Activated T-cell treated with anti-CD3 and anti-CD28 coated beads, Interleukin-2, amount 50 U/mL, for 48 hours (primary cell): ENCODE measurements around the gene COQ4.
"Not testable (repeated sequence)": the region's sequence is repeated elsewhere in the genome, so short reads cannot be mapped to it uniquely, and the experiment has no call there.

Experiments used
- DNase-seq, 2 experiments: peaks; one replicate each; pipeline ENCODE4 v3.0.0-alpha.2; 2020

The COQ4 gene

GRCh38 chr9:128304136-128304970, 18.3 kb upstream of the COQ4 start:
- DNase-seq: no peak

DNA sequence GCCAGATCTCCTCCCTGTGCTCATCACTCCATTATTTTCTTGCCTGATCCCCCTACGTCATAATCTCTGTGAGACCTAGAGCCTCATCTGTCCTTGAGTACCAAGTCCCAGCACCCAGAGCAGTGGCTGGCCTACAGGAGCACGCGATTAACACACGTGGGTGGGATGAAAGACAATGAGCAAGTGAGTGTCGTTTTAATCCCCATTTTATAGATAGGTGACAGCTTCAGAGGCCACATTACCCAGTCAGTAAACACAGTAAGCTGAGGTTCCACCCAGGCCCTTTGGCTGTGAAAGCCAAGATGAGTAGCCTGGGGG, 17.7 kb upstream of the COQ4 start:
- DNase-seq: no peak

DNA sequence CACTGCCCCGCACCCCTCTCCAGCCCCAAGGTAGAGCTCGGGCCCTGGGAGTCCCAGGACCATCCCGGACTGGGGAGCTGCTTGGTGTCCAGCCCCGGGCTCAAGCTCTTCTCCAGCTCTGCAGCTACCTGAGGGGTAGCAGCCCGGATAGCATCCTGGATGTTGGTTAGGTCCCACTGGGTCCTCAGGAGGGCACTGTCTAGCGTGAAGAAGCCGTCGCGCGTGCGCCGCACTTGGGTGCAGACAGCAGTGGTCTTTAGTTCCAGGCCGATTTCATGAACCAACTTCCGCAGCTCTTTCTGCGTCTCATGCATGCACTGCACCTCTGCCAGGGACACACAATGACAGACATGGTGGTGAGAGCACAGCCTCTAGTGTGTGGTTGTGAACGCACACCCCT, 13.1 kb upstream of the COQ4 start:
- DNase-seq: no peak

- no peak for DNase-seq
Measured at GRCh38 chr9:128310461-128310860, 12.2 kb upstream of the COQ4 start.

- no peak for DNase-seq
Measured at GRCh38 chr9:128314697-128315096, 7.9 kb upstream of the COQ4 start.

GRCh38 chr9:128316421-128316820, 6.2 kb upstream of the COQ4 start:
- no peak for DNase-seq

- no peak for DNase-seq
Measured at GRCh38 chr9:128317629-128318028, 5.0 kb upstream of the COQ4 start.

GRCh38 chr9:128321343-128321742, 1.3 kb upstream of the COQ4 start:
- DNase-seq: no peak

DNA sequence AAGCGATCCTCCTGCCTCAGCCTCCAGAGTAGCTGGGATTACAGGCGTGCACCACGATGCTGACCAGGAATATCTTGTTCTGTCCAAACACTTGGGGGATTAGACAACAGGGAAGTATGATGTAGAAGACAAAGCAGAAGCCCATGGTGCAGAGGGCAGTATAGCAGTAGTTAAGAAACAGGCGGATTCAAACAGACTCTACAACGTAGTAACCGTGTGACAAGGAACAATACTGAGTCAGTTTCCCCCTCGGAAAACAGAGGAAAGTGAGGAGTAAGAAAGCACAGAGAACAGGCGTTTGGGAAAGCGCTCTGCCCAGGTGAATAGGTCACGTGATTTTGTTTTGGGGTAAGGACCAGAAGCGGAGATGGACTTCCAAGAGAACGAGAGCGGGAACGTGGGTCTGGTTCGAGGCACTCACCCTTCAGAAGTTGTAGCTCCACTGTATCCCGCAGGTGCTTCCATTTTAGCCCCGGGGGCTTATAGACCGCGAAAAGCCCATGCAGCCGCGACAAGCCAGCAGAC, 698 bp upstream of the COQ4 start:
- no peak for DNase-seq

- DNase-seq: no peak
Measured at GRCh38 chr9:128323212-128323730, 632 bp downstream of the COQ4 start.

DNA sequence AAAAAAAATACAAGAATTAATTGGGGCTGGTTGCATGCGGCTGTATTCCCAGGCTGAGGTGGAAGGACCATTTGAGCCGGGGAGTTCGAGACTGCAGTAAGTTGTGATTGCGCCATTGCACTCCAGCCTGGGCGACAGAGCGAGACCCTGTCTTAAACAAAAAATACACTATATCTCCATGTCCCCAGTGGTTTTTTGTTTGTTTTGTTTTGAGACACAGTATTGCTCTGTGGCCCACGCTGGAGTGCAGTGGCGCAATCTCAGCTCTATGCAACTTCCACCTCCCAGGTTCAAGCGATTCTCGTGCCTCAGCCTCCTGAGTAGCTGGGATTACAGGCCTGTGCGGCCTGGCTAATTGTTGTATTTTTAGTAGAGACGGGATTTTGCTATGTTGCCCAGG, 1.2 kb downstream of the COQ4 start:
- DNase-seq: no peak

DNA sequence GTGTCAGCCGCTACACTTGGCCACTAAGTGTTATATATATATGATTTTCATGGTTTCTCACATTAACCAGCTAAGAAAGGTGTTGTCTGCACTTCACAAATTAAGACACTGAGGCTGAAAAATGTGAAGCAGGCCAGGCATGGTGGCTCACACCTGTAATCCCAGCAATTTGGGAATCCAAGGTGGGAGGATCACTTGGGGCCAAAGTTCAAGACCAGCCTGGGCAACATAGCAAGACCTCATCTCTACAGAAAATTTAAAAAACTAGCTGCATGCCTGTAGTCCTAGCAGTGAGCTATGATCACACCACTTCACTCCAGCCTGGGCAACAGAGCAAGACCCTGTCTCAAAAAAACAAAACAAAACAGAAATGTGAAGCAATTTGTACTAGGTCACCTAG, 1.8 kb downstream of the COQ4 start:
- DNase-seq: no peak

GRCh38 chr9:128325629-128326028, 3.0 kb downstream of the COQ4 start:
- no peak for DNase-seq

DNA sequence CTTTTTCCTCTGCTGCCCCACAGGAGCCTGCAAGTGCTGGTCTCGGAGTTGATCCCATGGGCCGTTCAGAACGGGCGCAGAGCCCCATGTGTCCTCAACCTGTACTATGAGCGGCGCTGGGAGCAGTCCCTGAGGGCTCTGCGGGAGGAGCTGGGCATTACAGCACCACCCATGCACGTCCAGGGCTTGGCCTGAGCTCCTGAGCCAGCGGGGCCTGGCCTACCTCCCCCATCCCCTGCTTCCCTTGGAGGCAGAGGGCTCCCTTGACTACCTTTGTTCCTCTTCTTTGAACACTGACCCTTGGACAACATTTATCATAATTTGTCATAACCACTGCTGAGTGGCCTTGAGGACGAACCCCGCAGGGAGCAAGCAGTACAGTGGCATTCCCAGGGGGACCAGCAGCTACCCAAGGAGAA, 10.8 kb downstream of the COQ4 start:
- no peak for DNase-seq

DNA sequence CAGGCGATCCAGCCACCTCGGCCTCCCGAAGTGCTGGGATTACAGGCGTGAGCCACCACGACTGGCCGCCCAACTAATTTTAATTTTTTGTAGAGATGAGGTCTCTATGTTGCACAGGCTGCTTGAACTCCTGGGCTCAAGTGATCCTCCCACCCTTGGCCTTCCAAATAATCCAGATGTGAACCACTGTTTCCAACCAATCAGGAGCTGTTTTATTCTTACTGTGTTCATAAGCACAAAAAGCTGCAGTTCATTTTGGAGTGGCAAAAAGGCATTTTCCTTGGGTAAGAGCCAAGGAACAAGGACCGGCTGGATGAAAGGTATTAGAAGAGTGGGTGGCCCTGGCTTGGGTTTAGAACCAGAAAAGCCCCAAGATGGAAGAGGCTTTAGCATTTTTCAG, 12.5 kb downstream of the COQ4 start:
- DNase-seq: no peak

DNA sequence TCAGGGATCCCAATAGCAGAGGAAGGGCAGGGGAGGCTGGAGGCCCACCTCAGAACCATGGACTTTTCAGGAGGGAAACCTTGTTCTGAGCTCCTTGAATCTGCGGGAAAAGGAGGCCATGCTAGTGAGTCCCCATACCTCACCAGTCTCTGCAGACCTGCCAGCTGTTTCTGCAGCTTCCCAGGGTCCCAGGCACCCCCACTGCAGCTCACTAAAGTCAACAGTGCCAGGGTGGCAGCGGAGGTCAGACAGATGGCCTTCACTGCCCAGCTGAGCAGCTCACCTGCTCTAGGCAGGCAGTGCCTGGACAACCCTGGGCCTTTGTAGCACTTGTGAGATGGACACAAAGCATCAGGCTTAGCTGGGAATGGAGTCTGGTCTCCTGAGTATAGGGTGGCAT, 13.3 kb downstream of the COQ4 start:
- DNase-seq: no peak

DNA sequence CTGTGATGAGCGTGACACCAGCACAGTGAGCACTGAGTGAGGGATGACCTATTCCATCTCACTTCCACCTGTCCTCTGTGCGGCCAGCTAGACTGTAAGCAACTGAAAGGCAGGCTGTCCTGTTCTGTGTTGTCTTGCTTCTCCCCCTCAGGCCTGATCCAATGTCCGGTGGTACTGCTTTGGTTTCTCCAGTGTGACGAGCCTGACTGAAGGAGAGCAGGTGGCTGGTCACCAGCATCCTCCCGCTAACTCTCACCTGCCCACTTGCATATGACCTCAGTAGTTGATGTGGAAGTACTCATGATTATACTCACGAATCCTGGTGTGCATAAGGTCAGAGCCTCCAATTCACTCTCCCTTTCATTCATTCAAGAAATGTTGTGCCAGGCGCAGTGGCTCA, 15.3 kb downstream of the COQ4 start:
- DNase-seq: no peak

DNA sequence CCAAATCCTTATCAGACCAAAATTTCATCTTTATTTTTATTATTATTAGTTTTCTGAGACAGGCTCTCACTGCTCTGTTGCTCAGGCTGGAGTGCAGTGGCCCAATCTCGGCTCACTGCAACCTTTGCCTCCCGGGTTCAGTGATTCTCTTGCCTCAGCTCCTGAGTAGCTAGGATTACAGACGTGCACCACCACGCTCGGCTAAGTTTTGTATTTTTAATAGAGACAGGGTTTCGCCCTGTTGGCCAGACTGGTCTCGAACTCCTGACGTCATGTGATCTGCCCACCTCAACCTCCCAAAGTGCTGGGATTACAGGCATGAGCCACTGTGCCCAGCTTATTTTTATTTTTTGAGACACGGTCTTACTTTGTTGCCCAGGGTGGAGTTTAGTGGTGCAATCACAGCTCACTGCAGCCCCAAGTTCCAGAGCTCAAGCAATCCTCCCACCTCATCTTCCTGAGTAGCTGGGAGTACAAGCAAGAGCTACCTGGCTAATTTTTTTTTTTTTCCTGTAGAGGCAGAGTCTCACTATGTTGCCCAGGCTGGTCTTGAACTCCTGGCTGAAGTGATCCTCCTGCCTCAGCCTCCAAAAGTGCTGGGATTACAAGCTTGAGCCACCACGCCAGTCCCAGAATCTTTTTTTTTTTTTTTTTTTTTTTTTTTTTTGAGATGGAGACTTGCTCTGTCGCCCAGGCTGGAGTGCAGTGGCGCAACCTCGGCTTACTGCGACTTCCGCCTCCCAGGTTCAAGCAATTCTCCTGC, 16.4 kb downstream of the COQ4 start:
- DNase-seq: not testable (repeated sequence)

DNA sequence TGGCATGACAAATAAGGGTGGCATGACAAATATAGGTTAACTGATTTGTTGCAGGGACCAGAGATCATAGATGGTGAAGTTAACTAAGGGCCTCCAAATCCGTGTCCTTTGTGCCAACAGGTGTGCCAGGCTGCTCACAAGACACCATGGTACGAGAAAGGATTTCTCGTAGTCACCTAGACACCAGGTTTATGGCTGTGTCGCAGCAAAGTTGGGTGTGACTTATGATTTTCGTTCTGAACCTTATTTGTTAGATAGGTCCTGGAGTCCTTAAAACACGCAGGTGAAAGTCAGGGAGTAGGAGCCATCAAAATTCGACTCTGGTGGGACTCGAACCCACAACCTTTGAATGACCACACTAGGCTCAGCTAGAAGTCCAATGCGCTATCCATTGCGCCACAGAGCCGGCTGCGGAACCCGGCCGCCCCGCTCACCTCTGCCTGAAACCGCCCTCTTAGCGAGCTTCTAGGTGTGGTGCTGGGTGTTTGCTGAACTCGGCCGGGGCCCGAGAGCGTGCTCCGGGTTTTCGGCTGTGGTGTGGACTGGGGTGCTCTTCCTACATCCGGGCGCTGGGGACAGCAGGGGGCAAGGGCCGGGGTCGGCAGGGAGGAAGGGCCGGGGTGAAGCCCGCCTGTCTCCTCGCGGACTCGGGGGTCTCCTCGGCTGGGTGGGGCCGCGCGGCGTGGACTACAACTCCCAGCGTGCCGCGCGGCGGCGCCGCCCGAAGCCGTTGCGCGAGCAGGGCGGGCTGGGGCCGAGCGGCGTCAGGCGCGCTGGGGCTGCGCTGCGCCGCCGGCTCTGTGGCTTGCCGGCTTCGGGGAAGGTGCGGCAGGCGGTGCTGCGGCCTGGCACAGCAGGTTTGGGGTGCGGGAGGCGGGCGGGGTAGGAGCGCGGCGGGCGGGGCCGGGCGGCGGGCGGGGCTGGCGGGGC, 17.4 kb downstream of the COQ4 start, which contains the start of gene SLC27A4:
SLC27A4 (plus strand) TSS at position 767 of the 930 bp plus-strand sequence. CDS start 2,606 bp downstream, outside the sequence.
- peak; percentile 84 to 86 for DNase-seq

DNA sequence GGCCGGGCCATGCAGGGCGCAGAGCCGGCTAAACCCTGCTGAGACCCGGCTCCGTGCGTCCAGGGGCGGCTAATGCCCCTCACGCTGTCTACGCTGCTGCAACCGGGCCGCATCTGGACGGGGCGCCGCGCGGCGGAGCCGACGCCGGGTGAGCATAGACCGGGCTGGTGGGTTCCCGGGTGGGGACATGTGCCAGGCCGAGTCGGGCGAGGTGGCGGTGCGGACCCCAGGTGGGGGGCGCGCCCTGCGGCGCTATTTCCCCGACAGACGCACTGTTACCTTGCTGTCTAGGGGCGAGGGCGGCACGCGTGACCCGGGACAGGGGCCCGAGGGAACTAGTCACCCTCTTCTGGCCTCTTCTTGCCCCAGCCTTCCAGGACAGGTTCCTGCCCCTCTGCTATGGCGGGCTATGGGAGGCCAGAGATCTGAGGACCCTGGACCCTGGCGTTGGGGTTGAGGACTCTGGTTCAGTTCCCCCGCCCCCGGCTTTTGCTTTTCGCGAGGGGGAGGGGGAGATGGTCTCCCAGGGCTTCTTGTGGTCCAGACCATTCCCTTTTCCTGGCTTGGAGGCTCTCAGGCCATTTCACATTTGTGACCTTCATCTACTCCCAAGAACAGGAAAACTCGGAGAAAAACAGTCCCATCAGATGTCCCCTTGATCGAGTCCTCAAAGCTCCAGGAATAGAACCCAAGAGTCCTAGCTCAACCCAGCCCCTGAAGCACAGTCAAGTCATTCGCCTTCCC, 18.2 kb downstream of the COQ4 start:
- no peak for DNase-seq

- DNase-seq: peak; percentile 81 to 84
Measured at GRCh38 chr9:128341435-128341849, 18.8 kb downstream of the COQ4 start.
